Measurements from ENCODE around the gene MID1IP1.

The MID1IP1 gene

GRCh38 chrX:38839944-38840343 is 38.7 kb downstream of the MID1IP1 start:
- no peak overlapping the region for H3K27ac ChIP-seq
- no peaks in the 10 kb centered on the region for H3K36me3 ChIP-seq
- no peaks in the 10 kb centered on the region for H3K9me3 ChIP-seq
- H3K4me1 ChIP-seq, result no peaks in the 10 kb centered on the region
- no peak overlapping the region for H3K4me3 ChIP-seq
- H3K9ac ChIP-seq, result no peak overlapping the region
- H3K4me2 ChIP-seq, result no peak overlapping the region
- H4K20me1 ChIP-seq, result no peaks in the 10 kb centered on the region
- no peaks in the 10 kb centered on the region for H3K27me3 ChIP-seq
- TF ChIP-seq Cebpa-rat (IDR thresholded peaks at IDR 0.05), result no peak

GRCh38 chrX:38841750-38842149 is 40.5 kb downstream of the MID1IP1 start:
- H4K20me1 ChIP-seq, result no peaks in the 10 kb centered on the region
- no peaks in the 10 kb centered on the region for H3K36me3 ChIP-seq
- H3K4me2 ChIP-seq, result no peak overlapping the region
- H3K9ac ChIP-seq, result no peak overlapping the region
- H3K4me1 ChIP-seq, result no peaks in the 10 kb centered on the region
- no peak overlapping the region for H3K27ac ChIP-seq
- no peak for TF ChIP-seq Cebpa-rat (IDR thresholded peaks at IDR 0.05)
- no peaks in the 10 kb centered on the region for H3K9me3 ChIP-seq
- H3K27me3 ChIP-seq, result no peaks in the 10 kb centered on the region
- no peak overlapping the region for H3K4me3 ChIP-seq

GRCh38 chrX:38845426-38845825 is 44.2 kb downstream of the MID1IP1 start:
- H3K4me3 ChIP-seq, result no peak overlapping the region
- no peak overlapping the region for H3K9ac ChIP-seq
- H3K4me2 ChIP-seq, result no peak overlapping the region
- H3K36me3 ChIP-seq, result no peaks in the 10 kb centered on the region
- H3K4me1 ChIP-seq, result no peaks in the 10 kb centered on the region
- no peak overlapping the region for H3K27ac ChIP-seq
- H4K20me1 ChIP-seq, result no peaks in the 10 kb centered on the region
- no peak for TF ChIP-seq Cebpa-rat (IDR thresholded peaks at IDR 0.05)
- no peaks in the 10 kb centered on the region for H3K9me3 ChIP-seq
- no peaks in the 10 kb centered on the region for H3K27me3 ChIP-seq

GRCh38 chrX:38847206-38847902 is 46.1 kb downstream of the MID1IP1 start:
- H3K9ac ChIP-seq, result no peak overlapping the region
- no peaks in the 10 kb centered on the region for H3K27me3 ChIP-seq
- no peak overlapping the region for H3K4me2 ChIP-seq
- H4K20me1 ChIP-seq, result no peaks in the 10 kb centered on the region
- TF ChIP-seq Cebpa-rat (IDR thresholded peaks at IDR 0.05), result no peak
- no peak overlapping the region for H3K27ac ChIP-seq
- no peaks in the 10 kb centered on the region for H3K36me3 ChIP-seq
- H3K9me3 ChIP-seq, result 0 out of 2 replicates have a peak, but pooled peaks cover 7% of the 10 kb centered on the region
- H3K4me3 ChIP-seq, result no peak overlapping the region
- H3K4me1 ChIP-seq, result no peaks in the 10 kb centered on the region

- Histone ChIP-seq H3K36me3 (no peaks in the 10 kb centered on the region), H3K4me3 (no peak overlapping the region), H3K4me2 (no peak overlapping the region), H3K9me3 (0 out of 2 replicates have a peak, but pooled peaks cover 7% of the 10 kb centered on the region), H3K4me1 (no peaks in the 10 kb centered on the region), H4K20me1 (no peaks in the 10 kb centered on the region), H3K27me3 (no peaks in the 10 kb centered on the region), H3K9ac (no peak overlapping the region), H3K27ac (no peak overlapping the region)
- TF ChIP-seq Cebpa-rat (IDR thresholded peaks at IDR 0.05), result no peak
Measured at GRCh38 chrX:38847903-38848230, 46.6 kb downstream of the MID1IP1 start.

GRCh38 chrX:38848671-38849455 is 47.6 kb downstream of the MID1IP1 start:
- no peaks in the 10 kb centered on the region for H3K36me3 ChIP-seq
- H3K27me3 ChIP-seq, result no peaks in the 10 kb centered on the region
- H3K4me3 ChIP-seq, result no peak overlapping the region
- H4K20me1 ChIP-seq, result no peaks in the 10 kb centered on the region
- H3K9ac ChIP-seq, result no peak overlapping the region
- 0 out of 2 replicates have a peak, but pooled peaks cover 7% of the 10 kb centered on the region for H3K9me3 ChIP-seq
- no peak for TF ChIP-seq Cebpa-rat (IDR thresholded peaks at IDR 0.05)
- no peak overlapping the region for H3K4me2 ChIP-seq
- no peaks in the 10 kb centered on the region for H3K4me1 ChIP-seq
- no peak overlapping the region for H3K27ac ChIP-seq

- no peak overlapping the region for H3K9ac ChIP-seq
- H3K4me2 ChIP-seq, result no peak overlapping the region
- TF ChIP-seq Cebpa-rat (IDR thresholded peaks at IDR 0.05), result no peak
- no peak overlapping the region for H3K4me3 ChIP-seq
- H3K27me3 ChIP-seq, result no peaks in the 10 kb centered on the region
- no peaks in the 10 kb centered on the region for H3K4me1 ChIP-seq
- H4K20me1 ChIP-seq, result no peaks in the 10 kb centered on the region
- H3K9me3 ChIP-seq, result 0 out of 2 replicates have a peak, but pooled peaks cover 7% of the 10 kb centered on the region
- no peak overlapping the region for H3K27ac ChIP-seq
- no peaks in the 10 kb centered on the region for H3K36me3 ChIP-seq
Measured at GRCh38 chrX:38850807-38851544, 49.7 kb downstream of the MID1IP1 start.

- Histone ChIP-seq H4K20me1 (no peaks in the 10 kb centered on the region), H3K9ac (no peak overlapping the region), H3K27me3 (no peaks in the 10 kb centered on the region), H3K36me3 (no peaks in the 10 kb centered on the region), H3K4me2 (no peak overlapping the region), H3K27ac (no peak overlapping the region), H3K4me3 (no peak overlapping the region), H3K4me1 (no peaks in the 10 kb centered on the region), H3K9me3 (0 out of 2 replicates have a peak, but pooled peaks cover 7% of the 10 kb centered on the region)
- no peak for TF ChIP-seq Cebpa-rat (IDR thresholded peaks at IDR 0.05)
Measured at GRCh38 chrX:38854305-38854704, 53.0 kb downstream of the MID1IP1 start.

Measured in BLaER1 (cell line).